ENCODE data around the gene ASPG.

ASPG gene

GRCh38 chr14:104101651-104102281 is 16.3 kb downstream of the ASPG start:
- TF ChIP-seq, protein P1, sequence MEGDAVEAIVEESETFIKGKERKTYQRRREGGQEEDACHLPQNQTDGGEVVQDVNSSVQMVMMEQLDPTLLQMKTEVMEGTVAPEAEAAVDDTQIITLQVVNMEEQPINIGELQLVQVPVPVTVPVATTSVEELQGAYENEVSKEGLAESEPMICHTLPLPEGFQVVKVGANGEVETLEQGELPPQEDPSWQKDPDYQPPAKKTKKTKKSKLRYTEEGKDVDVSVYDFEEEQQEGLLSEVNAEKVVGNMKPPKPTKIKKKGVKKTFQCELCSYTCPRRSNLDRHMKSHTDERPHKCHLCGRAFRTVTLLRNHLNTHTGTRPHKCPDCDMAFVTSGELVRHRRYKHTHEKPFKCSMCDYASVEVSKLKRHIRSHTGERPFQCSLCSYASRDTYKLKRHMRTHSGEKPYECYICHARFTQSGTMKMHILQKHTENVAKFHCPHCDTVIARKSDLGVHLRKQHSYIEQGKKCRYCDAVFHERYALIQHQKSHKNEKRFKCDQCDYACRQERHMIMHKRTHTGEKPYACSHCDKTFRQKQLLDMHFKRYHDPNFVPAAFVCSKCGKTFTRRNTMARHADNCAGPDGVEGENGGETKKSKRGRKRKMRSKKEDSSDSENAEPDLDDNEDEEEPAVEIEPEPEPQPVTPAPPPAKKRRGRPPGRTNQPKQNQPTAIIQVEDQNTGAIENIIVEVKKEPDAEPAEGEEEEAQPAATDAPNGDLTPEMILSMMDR (IDR thresholded peaks at IDR 0.05; ENCODE audit: insufficient read depth, low read depth, low read length, missing control alignments) = no peak
- no peak overlapping the region for H3K4me3 ChIP-seq (ENCODE audit: low read depth, low read length)
- no peak for DNase-seq (ENCODE audit: low read depth)

DNA sequence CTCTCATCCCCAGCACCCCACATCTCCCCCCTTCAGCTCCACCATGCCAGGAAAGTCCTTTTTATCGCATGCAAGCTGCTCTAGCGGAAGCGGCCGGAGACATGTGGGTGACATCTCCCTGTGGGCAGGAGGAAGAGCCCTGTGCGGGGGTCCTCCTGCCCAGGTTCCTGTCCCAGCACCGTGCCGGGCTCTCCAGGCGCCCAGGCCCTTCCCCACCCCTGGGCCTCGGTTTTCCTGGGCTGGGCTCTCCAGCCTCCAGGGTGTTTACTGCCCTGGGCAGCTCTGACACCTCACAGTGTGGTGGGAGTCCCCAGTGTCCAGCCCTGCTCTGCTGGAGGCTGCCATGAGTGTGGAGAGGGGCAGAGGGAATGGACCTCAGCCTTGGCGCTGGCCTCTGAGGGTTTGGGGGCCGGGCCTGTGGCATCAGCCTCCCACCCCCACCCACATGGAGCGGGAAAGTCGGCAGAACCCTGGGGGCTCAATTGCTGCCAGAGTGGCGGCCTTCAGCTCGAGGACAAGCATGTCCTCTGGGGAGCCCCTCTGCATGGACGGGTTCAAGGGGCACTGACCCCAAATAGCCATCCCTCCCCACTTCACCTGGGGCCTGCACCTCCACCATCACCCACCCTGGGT is 16.9 kb downstream of the ASPG start:
- H3K4me3 ChIP-seq (ENCODE audit: low read depth, low read length) = no peak overlapping the region
- TF ChIP-seq, protein P1 (IDR thresholded peaks at IDR 0.05; ENCODE audit: insufficient read depth, low read depth, low read length, missing control alignments) = no peak
- no peak for DNase-seq (ENCODE audit: low read depth)

GRCh38 chr14:104103061-104103445 is 17.6 kb downstream of the ASPG start:
- TF ChIP-seq, protein P1 (IDR thresholded peaks at IDR 0.05; ENCODE audit: insufficient read depth, low read depth, low read length, missing control alignments) = no peak
- DNase-seq (ENCODE audit: low read depth) = no peak
- H3K4me3 ChIP-seq (ENCODE audit: low read depth, low read length) = no peak overlapping the region

DNA sequence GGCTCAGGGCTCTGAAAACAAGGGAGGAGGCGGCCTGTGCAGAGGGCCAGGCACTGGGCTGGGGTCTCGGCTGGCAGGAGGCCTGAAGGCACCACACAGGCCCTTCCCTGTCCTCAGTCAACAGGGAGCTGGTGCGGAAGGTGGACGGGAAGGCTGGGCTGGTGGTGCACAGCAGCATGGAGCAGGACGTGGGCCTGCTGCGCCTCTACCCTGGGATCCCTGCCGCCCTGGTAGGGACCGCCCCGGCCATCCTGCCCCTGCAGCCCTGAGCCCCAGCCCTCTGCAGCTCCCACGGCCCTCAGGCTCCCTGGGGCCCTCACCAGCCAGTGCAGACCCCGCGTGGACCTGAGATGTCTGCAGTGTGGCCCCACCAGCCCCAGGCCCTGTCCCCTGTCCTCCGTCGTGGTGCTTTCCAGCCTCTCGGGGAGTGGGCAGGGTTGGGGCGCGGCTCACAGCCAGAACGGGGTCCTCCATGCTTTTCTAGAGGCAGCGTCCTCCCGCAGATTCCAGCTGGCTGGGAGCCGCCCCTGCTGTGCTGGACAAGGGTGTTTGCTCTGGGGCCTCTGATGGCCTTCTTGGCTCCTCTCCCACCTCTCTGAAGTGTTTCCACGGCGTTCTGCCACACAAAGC is 18.1 kb downstream of the ASPG start:
- DNase-seq (ENCODE audit: low read depth) = no peak
- H3K4me3 ChIP-seq (ENCODE audit: low read depth, low read length) = no peak overlapping the region
- TF ChIP-seq, protein P1 (IDR thresholded peaks at IDR 0.05; ENCODE audit: insufficient read depth, low read depth, low read length, missing control alignments) = no peak

DNA sequence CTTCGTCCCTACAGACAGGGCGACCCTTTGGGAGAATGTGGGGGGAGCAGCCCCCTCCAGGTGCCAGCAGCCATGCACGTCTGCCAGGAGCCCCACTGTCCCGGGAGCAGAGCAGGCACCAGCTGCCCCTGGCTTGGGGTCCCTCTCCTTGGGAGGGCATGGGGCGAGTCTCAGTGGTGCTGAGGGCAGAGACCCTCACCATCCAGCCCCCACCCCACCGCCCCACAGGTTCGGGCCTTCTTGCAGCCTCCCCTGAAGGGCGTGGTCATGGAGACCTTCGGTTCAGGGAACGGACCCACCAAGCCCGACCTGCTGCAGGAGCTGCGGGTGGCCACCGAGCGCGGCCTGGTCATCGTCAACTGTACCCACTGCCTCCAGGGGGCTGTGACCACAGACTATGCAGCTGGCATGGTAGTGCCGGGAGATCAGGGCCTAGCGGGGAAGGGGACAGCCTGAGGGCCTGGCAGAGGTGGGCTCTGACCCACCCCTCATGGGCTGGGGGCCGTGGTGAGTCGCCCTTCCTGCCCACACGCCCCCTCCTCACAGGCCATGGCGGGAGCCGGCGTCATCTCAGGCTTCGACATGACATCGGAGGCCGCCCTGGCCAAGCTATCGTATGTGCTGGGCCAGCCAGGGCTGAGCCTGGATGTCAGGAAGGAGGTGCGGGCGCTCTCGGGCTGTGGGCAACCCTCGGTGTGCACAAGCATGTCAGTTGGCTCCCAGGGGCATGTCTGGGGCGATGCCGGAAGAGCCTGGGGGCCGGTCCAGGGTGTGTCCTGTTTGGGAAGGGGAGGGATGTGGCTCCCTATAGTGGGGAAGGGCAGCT is 18.8 kb downstream of the ASPG start:
- TF ChIP-seq, protein P1 (IDR thresholded peaks at IDR 0.05; ENCODE audit: insufficient read depth, low read depth, low read length, missing control alignments) = no peak
- no peak overlapping the region for H3K4me3 ChIP-seq (ENCODE audit: low read depth, low read length)
- DNase-seq (ENCODE audit: low read depth) = no peak

DNA sequence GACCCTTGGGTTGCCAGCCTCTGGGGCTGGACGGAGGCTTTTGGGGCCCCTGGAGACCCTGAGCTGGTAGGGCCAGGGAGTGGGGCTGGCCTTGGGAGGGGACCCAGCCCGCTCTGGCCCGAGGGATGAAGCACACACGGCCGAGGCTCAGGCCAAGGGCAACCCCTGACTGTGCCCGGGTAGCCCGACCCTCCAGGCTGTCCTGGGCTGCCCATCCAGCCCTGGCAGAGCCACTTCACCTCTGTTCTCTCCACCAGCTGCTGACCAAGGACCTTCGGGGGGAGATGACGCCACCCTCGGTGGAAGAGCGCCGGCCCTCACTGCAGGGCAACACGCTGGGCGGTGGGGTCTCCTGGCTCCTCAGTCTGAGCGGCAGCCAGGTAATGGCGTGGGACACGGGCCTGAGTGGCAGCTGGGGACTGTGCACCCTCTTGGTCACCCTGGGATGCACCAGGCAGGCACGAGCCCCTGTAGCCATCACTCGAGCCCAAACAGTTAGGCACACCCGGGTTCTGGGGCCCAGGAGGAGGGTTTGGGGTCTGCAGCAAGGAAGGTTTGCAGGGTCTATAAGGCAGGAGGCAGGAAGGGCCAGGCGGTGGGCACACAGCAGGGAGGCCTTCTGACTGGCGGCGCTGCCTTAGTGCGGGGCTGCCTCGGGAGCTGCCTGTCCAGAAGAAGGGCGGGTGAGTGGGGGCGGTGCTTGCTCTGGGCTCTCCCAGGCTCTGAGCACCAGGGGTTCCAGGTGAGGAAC is 19.7 kb downstream of the ASPG start:
- no peak for DNase-seq (ENCODE audit: low read depth)
- no peak overlapping the region for H3K4me3 ChIP-seq (ENCODE audit: low read depth, low read length)
- TF ChIP-seq, protein P1 (IDR thresholded peaks at IDR 0.05; ENCODE audit: insufficient read depth, low read depth, low read length, missing control alignments) = no peak

All from GM12865 (cell line).